ENCODE data around the gene ARHGAP6. TPM values are rescaled to one million over a fixed set of nuclear protein-coding genes. Genes with fewer than 3 reads are reported as not detected.

ARHGAP6 gene
- total RNA-seq, 1 experiment from 2014 or later, result not detected

- intact Hi-C loops (cut with micrococcal nuclease), result no loop called here
Measured at GRCh38 chrX:11269006-11269405, 396.7 kb downstream of the ARHGAP6 start.

GRCh38 chrX:11267425-11267824 is 398.3 kb downstream of the ARHGAP6 start:
- Mint-ChIP-seq H3K4me3 (ENCODE audit: unreplicated experiment) (no peak overlapping the region), H3K27me3 (ENCODE audit: insufficient read depth, unreplicated experiment) (peaks cover 38% of the 10 kb centered on the region), H3K9me3 (ENCODE audit: unreplicated experiment) (no peaks in the 10 kb centered on the region), H3K27ac (ENCODE audit: low read depth, unreplicated experiment) (no peak overlapping the region), H3K4me1 (ENCODE audit: insufficient read depth, unreplicated experiment) (no peaks in the 10 kb centered on the region), H3K36me3 (ENCODE audit: insufficient read depth, unreplicated experiment) (no peaks in the 10 kb centered on the region)
- ChIA-PET POLR2A (no interaction called here), CTCF (no interaction called here)
- no peak for DNase-seq (ENCODE audit: unreplicated experiment)
- no TSS peak for BruUV-seq (replicated peaks)
- TF ChIP-seq CTCF (IDR thresholded peaks at IDR 0.05; ENCODE audit: unreplicated experiment), result no peak
- intact Hi-C loops (cut with micrococcal nuclease), result no loop called here

More at GRCh38 chrX:11269006-11269405, 396.7 kb downstream of the ARHGAP6 start:
- TF ChIP-seq CTCF (IDR thresholded peaks at IDR 0.05; ENCODE audit: unreplicated experiment), result no peak
- H3K36me3 Mint-ChIP-seq (ENCODE audit: insufficient read depth, unreplicated experiment), result no peaks in the 10 kb centered on the region
- no peak overlapping the region for H3K4me3 Mint-ChIP-seq (ENCODE audit: unreplicated experiment)
- H3K9me3 Mint-ChIP-seq (ENCODE audit: unreplicated experiment), result no peaks in the 10 kb centered on the region
- no peak for DNase-seq (ENCODE audit: unreplicated experiment)
- ChIA-PET POLR2A (no interaction called here), CTCF (no interaction called here)
- H3K27me3 Mint-ChIP-seq (ENCODE audit: insufficient read depth, unreplicated experiment), result peaks cover 43% of the 10 kb centered on the region
- BruUV-seq (replicated peaks), result no TSS peak
- H3K4me1 Mint-ChIP-seq (ENCODE audit: insufficient read depth, unreplicated experiment), result no peaks in the 10 kb centered on the region
- no peak overlapping the region for H3K27ac Mint-ChIP-seq (ENCODE audit: low read depth, unreplicated experiment)

GRCh38 chrX:11266573-11267003 is 399.1 kb downstream of the ARHGAP6 start:
- intact Hi-C loops (cut with micrococcal nuclease), result no loop called here
- Mint-ChIP-seq H3K27me3 (ENCODE audit: insufficient read depth, unreplicated experiment) (peaks cover 32% of the 10 kb centered on the region), H3K27ac (ENCODE audit: low read depth, unreplicated experiment) (no peak overlapping the region), H3K36me3 (ENCODE audit: insufficient read depth, unreplicated experiment) (no peaks in the 10 kb centered on the region), H3K9me3 (ENCODE audit: unreplicated experiment) (no peaks in the 10 kb centered on the region), H3K4me1 (ENCODE audit: insufficient read depth, unreplicated experiment) (no peaks in the 10 kb centered on the region), H3K4me3 (ENCODE audit: unreplicated experiment) (no peak overlapping the region)
- BruUV-seq (replicated peaks), result no TSS peak
- ChIA-PET POLR2A (no interaction called here), CTCF (no interaction called here)
- DNase-seq (ENCODE audit: unreplicated experiment), result no peak
- TF ChIP-seq CTCF (IDR thresholded peaks at IDR 0.05; ENCODE audit: unreplicated experiment), result no peak

GRCh38 chrX:11265352-11265751 is 400.4 kb downstream of the ARHGAP6 start:
- no peak overlapping the region for H3K4me3 Mint-ChIP-seq (ENCODE audit: unreplicated experiment)
- CTCF ChIA-PET, result no interaction called here
- no peaks in the 10 kb centered on the region for H3K4me1 Mint-ChIP-seq (ENCODE audit: insufficient read depth, unreplicated experiment)
- POLR2A ChIA-PET, result no interaction called here
- H3K9me3 Mint-ChIP-seq (ENCODE audit: unreplicated experiment), result no peaks in the 10 kb centered on the region
- no peak for DNase-seq (ENCODE audit: unreplicated experiment)
- no peaks in the 10 kb centered on the region for H3K36me3 Mint-ChIP-seq (ENCODE audit: insufficient read depth, unreplicated experiment)
- peaks cover 25% of the 10 kb centered on the region for H3K27me3 Mint-ChIP-seq (ENCODE audit: insufficient read depth, unreplicated experiment)
- no peak overlapping the region for H3K27ac Mint-ChIP-seq (ENCODE audit: low read depth, unreplicated experiment)
- intact Hi-C loops (cut with micrococcal nuclease), result no loop called here
- BruUV-seq (replicated peaks), result no TSS peak
- no peak for TF ChIP-seq CTCF (IDR thresholded peaks at IDR 0.05; ENCODE audit: unreplicated experiment)

All from MCF 10A (cell line).